COLO668 (cell line): ENCODE results near the gene MSL2.
"Not testable (repeated sequence)": the region's sequence is repeated elsewhere in the genome, so short reads cannot be mapped to it uniquely, and the experiment has no call there.

Experiments used
- DNase-seq: peaks from one replicate; lab custom pipeline; 2025; ENCODE audit not compliant: unreplicated experiment; lab: John Stamatoyannopoulos, UW

MSL2 gene, protein sequence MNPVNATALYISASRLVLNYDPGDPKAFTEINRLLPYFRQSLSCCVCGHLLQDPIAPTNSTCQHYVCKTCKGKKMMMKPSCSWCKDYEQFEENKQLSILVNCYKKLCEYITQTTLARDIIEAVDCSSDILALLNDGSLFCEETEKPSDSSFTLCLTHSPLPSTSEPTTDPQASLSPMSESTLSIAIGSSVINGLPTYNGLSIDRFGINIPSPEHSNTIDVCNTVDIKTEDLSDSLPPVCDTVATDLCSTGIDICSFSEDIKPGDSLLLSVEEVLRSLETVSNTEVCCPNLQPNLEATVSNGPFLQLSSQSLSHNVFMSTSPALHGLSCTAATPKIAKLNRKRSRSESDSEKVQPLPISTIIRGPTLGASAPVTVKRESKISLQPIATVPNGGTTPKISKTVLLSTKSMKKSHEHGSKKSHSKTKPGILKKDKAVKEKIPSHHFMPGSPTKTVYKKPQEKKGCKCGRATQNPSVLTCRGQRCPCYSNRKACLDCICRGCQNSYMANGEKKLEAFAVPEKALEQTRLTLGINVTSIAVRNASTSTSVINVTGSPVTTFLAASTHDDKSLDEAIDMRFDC

DNA sequence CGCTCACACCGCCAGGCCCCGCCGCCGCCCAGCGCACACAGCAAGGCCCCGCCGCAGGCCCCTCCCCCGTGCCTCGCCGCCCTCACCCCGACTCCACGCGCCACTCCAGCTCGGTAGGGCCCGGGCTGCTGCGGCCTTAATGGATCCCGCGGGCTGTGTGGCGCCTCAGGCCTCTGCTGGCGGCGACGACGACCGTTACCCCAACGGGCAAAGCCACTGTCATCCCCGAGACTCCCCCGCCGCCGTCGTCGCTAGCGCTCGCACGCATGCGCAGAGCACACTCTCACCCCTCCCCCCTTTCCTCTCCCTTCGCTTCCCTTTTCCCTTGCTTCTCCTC is at the start of gene MSL2:
Gene MSL2, minus strand, starts transcription at position 272 of the 337 bp plus-strand sequence. CDS start 1,222 bp downstream, outside the sequence.
- DNase-seq, result no peak

DNA sequence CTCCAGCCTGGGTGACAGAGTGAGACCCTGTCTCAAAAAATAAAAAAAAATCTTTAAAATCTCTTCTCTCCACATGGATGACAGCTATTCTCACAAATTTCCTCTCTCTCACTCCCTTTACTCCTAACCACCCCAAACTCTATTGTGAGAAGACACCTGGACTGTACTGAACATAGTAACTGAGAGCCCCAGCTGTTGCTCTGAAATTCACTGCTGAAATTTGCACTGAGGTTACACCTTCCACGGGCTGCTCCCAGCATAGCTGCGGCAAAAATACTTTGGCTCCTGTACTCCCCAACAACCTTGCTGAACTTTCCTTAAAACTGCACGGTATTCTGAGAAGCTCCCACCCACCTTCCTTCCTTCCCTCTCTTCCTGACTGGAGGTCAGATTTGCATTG is 49.6 kb upstream of the MSL2 start:
- DNase-seq, result no peak

DNA sequence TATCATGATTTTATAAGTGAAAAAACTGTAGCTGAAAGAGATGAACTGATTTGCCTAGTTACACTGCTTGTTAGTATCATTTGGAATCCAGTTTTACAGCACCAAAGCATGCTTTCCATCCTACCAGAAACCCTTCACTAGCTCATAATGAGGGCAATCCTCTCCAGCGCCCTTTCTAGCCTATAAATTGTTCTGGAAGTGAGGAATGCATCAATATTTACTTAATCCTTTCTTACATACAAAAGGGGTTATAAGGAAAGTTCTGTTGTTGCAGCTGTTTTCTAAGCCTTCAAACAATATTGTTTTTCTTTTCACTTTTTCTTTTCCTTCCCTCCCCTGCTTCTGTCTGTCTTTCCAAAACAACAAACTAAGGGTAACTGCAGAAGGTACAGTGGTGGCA is 43.0 kb upstream of the MSL2 start:
- no peak for DNase-seq

DNA sequence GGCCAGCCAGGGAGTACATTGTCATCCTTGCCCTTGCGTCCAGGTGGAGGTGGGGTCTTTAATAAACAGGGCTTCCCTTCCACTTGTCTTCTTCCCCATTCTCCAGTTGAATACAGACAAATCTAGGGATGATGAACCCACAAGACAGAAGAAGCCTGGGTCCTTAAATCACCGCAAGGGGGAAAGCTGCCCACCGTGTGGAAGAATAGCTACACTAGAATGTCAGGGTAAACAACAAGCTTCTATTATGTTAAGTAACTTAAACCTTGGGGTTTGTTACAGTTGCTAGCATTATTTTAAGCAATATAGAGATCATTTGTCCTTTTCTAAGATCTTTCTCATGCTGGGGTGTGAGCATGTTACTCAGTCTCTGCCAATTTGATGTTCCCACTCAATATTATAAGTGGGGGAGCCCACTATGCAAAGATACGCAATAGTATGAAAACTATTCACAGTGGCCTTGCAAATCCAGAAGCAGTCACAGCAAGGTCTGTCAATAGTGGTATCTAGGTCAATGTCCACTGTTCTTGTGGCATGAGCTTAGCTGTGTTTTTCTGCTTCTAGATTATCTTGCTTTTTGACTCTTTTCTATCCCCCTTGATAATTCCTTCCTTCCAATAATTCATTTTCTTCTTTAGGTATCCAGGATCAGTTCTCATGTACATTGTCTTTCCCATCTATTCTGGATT is 42.0 kb upstream of the MSL2 start:
- no peak for DNase-seq

DNA sequence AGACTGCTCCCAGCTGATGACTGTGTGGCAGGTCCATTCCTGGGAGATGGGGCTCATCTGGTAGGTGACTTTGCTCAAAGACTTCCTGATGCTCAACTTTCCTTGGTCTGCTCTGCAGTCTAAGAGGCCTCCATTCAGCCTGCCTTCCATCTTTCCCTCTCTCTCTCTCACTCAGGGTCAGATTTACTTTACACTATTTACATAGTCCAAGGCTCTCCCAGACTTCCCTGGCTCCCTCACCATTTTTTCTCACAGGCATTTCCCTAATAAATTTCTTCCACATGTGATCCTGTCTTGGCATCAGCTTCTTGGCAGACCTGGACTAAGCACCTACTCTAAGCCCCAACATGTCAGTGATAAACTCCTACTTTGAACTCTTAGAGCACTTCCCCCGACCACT is 41.0 kb upstream of the MSL2 start:
- no peak for DNase-seq

DNA sequence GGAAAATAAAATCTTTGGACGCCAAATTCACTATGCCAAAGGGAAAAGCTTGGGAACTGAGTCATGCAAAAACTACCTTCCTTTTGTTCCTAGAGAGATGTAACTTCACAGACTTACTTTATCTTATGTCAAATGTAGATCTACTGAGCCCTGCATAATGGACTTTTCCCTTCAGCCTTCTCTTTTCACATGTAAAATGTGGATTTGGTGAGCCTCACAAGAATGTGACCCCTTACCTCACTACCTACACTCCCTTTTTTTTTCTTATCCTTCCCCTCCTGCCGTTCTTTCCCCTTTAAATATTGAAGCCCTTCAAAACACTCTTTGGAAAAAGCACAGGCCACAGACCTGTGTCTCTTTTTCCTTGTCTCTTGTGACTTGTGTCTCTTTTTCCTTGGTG is 40.0 kb upstream of the MSL2 start:
- no peak for DNase-seq

DNA sequence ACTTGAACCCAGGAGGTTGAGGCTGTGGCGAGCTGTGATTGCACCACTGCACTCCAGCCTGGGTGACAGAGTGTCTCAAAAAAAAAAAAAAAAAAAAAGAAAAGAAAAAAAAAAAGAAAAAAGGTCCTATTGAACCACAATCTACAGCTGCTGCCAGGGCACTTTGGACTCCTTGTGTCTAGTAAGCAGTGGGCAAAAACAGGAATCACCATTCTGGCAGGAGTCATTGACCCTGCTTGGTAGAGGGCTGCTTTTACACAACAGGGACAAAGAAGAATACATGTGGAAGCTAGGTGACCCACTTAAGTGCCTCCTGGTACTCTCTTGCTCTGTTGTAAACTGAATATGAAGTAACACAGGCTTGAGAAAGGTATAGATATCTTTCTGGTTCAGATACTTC is 39.4 kb upstream of the MSL2 start:
- no peak for DNase-seq

DNA sequence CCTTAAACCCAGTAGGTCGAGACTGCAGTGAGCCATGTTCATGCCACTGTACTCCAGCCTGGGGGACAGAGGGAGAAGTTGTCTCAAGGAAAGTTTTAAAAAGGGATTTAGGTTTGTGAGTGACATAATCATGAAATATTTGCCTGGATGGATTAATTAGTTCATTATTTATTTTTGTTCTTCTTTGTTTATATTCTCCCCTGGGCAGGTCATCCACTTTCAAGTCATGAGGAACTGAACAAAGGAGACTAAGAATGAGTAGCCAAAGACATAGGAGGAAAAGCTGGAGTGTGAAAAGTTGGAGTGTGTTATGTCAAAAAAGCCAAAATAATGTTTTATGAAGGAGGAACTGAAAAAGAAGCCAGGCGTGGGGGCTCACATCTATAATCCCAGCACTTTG is 36.3 kb upstream of the MSL2 start:
- DNase-seq, result no peak

DNA sequence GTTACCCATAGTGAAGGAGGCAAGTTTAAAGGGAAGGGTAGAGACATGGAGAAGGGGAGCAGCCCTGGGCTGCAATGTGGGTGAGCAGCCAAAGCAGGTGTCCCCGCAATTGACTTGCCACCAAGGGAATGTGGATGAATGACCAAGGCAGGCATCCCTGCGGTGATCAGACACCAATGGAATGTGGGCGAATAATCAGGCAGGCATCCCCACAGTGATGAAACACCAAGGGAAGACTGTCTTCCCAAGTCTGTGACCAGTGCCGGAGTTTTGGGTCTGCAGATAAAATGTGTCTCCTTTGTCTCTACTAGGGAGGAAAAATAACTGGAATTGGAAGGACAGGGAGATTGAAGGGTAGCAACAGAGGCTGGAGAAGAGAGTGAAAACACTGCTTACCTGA is 26.6 kb upstream of the MSL2 start:
- not testable (repeated sequence) for DNase-seq

DNA sequence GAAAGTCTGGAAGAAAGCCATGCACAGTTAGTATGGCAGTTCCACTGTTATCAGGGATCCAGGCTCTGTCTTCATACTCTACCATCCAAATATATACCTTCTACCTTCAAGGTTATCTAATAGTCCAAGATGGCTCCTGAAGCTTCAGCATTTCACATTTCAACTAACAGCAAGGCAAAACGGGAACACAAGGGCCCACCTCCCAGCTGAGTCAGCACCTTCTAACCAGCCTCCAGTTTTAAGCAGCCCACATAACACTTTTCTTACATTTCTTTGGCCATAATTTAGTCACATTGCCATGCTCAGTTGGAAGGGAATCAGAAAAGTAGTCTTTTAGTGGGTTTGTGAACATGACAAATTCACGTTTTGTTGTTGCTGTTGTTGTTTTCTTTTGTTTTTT is 15.4 kb upstream of the MSL2 start:
- no peak for DNase-seq

DNA sequence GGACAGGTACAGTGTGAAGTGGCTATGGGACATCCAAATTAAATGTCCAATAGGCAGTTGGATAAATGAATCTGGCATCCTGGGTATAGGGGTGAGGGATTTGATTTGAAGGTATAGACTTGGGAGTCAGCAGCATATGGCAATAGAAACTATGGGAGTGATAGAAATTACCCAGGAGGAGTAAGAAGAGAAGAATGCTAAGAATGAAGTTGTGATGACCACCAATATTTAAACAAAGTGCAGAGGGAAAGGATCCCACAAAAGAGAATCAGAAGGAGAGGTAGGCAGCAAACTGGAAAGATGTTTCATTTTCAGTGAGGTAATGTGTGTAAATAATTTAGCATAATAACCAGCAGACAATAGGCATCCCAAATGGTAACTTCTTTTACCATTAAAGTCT is 13.8 kb upstream of the MSL2 start:
- no peak for DNase-seq

DNA sequence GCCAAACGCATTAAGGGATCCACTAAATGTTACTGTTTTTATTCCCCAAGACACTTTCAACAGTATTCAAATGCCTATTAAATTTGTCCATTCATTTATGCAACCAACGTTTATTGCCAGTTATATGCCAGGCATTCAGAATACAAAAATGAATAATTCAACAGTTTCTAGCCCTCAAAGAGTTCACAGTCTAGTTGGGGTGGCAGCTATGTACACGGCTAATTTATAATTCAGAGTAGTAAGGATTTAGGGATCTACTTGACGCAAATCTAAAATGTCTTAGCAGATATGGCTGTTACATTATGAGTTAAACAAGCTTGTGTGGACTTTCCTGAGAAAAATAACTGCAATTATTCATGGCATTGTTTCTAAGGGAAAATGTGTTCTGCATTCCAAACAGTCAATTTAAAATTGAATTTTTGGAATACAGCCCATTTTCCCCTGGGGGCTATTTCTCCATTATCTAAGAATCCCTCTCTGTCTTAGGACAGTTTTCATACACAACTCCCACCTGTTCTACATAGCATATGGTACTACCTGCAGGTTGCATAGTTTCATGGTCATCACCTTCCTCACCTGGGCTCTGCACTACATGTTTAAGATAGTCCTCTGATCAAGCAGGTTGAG is 11.5 kb upstream of the MSL2 start:
- DNase-seq, result no peak

DNA sequence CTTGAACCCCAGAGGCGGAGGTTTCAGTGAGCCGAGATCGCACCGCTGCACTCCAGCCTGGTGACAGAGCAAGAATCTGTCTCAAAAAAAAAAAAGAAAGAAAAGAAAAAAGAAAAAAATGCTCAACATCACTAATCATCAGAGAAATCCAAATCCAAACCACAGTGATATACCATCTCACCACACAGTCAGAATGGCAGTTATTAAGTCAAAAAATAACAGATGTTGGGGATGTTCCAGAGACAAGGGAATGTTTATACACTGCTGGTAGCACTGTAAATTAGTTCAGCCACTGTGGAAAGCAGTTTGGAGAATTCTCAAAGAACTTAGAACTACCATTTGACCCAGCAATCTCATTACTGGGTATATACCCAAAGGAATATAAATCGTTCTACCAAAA is 3.1 kb upstream of the MSL2 start:
- DNase-seq, result not testable (repeated sequence)

DNA sequence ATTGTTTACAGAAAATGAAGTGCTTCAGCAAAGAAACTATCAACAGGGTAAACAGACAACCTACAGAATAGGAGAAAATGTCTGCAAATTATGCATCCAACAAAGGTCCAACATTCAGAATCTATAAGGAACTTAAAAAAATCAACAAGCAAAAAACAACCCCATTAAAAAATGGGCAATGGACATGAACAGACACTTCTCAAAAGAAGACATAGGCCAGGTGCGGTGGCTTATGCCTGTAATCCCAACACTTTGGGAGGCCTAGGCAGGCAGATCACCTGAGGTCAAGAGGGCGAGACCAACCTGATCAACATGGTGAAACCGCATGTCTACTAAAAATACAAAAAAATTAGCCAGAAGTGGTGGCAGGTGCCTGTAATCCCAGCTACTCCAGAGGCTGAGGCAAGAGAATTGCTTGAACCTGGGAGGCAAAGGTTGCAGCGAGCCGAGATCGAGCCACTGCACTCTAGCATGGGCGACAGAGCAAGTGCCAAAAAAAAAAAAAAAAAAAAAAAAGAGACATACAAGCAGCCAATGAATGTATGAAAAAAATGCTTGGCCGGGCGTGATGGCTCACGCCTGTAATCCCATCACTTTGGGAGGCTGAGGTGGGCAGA is 2.4 kb upstream of the MSL2 start:
- not testable (repeated sequence) for DNase-seq

DNA sequence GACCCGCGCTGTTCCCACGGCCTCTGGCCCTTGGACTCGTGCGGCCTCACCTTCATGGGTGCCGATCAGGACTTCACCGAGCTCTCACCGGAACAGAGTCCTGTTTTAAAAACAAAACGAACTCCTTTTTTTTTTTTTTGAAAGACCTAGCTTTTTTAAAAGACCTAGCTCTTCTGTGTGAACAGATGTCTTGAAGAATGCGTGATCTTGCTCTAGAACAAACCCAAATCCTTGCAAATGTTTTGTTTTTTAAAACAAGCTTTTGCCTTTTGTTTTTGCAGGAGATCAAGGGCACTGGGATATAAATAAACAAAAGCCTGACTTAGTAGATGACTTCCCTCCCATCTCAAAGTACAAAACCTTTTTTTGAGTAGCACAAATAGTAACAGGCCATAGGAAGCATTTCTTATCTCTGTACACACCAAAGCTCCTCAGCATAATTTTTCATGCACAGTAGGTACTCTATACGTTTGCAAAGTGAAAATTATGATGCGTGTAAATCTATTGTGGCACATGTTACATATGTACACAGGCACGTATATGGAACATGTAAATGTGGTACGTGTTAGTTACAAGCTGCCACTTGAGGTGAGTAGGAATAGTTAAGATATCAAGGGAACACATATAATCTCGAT is 1.1 kb upstream of the MSL2 start:
- no peak for DNase-seq

DNA sequence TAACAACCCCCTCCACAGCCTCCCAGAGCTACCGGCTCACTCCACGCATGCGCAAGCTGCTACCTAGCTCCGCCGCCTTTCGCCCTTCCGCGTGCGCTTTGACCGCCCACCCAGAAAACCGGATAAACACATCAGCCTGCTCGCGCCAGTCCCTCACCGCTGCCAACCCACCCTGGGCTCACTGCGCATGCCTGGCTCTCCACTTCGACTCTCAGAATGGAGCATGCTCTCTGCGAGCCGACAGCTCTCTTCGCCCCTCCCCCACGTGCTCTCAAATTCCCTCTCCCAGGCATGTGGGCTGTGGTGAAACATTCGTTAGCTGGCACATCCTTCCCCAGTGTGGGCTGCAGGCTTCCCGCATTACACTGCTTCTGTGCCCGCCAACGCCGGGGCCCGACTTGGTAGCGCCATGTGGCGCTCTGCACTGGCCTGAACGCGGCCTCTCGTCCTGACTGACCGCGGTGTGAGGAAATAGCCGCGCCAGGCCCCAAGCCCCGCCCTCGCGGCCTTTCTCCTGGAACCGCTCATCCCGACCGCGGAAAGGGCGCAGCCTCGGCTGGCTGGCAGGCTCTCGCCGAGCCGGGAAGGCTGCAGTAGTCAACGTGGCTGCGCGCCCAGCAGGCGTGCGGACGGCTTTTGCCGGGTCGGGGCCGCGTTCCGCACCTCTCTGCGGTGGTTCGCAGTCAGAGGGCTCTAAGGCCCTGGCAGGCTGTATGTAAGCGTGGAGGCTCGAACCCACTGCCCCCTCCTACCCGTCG is 445 bp upstream of the MSL2 start:
- peak; percentile 98 for DNase-seq

DNA sequence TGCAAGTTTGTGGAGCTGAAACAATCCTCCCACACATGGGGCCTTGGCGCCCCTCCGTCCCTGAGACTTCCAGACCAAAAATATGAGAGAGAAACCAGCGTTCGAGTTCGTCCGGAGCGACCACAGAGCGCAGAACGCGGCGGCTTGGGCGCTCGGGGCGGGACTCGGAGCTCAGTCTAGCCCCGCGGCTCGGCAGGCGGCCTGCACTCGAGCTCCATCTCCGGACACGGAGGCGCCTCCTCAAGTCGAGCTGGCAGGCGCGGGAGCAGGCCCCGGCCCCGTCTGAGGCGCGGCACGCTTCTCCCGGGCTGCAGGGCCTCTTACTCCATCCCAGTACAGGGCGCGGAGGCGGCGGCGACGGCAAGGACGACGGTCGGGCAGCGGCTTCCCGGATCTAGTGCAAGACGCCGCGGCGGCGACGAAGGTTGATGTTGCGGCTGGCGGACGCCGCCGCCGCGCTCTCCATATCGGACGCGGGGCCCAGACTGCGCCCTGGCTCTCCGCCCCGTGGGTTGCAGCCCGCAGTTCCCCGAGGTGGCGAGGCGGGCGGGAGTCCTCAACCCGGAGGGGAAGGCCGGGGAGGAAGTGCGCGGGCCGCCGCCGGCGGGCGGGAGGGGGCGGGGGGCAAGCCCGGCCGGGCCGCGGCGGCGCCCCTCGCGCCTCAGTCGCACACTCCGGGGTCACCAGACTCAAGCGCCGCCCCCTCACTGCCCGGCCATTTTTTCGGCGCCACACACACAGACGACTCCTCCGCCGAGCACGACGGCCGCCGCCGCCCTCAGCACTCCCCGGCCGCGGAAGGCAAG is 674 bp downstream of the MSL2 start:
- DNase-seq, result peak; percentile 79

DNA sequence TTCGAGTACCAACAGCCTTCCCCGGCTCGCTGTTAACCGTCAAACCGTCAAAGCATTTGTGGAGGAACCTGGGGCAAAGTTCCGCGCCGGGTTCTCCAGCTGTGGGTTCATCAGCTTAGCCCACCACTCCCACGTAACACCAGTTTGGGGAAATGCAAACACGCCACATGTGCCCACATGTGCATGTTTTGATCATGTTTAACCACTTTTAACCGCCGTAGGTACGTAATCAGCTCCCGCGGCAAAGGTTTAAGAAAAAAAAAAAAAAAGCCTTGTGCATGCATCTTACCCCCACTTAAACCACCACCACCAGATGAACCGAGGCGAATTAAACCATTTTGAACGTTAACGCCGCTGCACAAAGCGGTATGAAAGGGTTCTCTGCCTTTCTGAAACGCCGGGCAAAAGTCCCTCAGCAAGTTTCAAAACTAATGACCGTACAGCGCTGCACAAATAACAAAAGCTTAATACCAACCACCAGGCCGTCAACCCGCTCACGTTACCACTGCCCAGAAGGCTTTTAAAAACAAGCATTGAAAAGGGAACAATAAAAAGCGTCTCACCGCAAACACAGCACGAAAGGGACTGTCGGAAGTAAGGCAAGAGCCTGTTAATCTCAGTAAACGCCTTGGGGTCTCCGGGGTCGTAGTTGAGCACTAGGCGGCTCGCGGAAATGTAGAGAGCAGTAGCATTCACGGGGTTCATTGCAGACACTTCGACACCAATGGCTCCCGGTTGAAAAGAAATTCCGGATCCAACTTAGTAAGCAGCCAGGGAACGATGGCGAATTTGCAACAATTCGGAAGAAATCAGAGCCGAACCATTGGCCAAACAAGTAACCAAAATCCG is 1.5 kb downstream of the MSL2 start:
- DNase-seq, result peak; percentile 14
